SK-N-SH (cell line): ENCODE data around the gene OCA2. TPM values are rescaled to one million over a fixed set of nuclear protein-coding genes. Genes with fewer than 3 reads are reported as not detected.
"Not testable (repeated sequence)": the region's sequence is repeated elsewhere in the genome, so short reads cannot be mapped to it uniquely, and the experiment has no call there.

Experiments used
- CTCF ChIA-PET: fragments of 300-600, 350-600 bp; formaldehyde crosslinking; extraction: SDS; loops from one replicate; lab custom pipeline; 2021; lab: Yijun Ruan, JAX
- POLR2A ChIA-PET: fragments of 350-600 bp; sonication (Branson Sonifier 250); formaldehyde crosslinking; extraction: SDS; loops from one replicate; lab custom pipeline; 2020; ENCODE audit warnings: antibody characterized with exemption, inconsistent platforms; lab: Yijun Ruan, JAX
- DNase-seq: peaks from one replicate; pipeline ENCODE4 v3.0.0; 2012
- H2AFZ ChIP-seq: fragments of 200-600 bp; sonication (generic); 2 replicates; pipeline ENCODE4 v1.8.1; 2016; ENCODE audit warnings: antibody characterized with exemption, mild to moderate bottlenecking, low read depth
- H3F3A ChIP-seq: fragments of 200-600 bp; sonication (generic); replicated peaks from 2 replicates; pipeline ENCODE3; 2016; ENCODE audit warnings: antibody characterized with exemption, mild to moderate bottlenecking; ENCODE audit not compliant: insufficient read depth
- H3K27ac ChIP-seq, 2 experiments: fragments of 200-500 bp in 1 of 2; fragments of 200-600 bp in 1 of 2; sonication (Bioruptor generic) in 1 of 2; sonication (generic), shearing (Covaris generic) in 1 of 2; 2 replicates each; pipeline versions ENCODE4 v1.5.1 to v1.6.1; 2014 to 2016; ENCODE audit warnings: low read depth in 2 of 2, inconsistent platforms in 1 of 2, low read length in 1 of 2, mild to moderate bottlenecking in 1 of 2, mixed read lengths in 1 of 2
- H3K27me3 ChIP-seq: fragments of 200-600 bp; sonication (generic), shearing (Covaris generic); 2 replicates; pipeline ENCODE4 v1.6.1; 2016; ENCODE audit warnings: mixed run types; ENCODE audit not compliant: insufficient read depth
- H3K36me3 ChIP-seq, 2 experiments: fragments of 200-500 bp in 1 of 2; fragments of 200-600 bp in 1 of 2; sonication (Bioruptor generic) in 1 of 2; sonication (generic) in 1 of 2; replicated peaks in 1 of 2; 2 replicates each; pipeline versions ENCODE3 to v1.5.1; 2014 to 2016; ENCODE audit warnings: low read length in 1 of 2, mild to moderate bottlenecking in 1 of 2; ENCODE audit not compliant: insufficient read depth in 2 of 2, control insufficient read depth in 1 of 2
- H3K4me1 ChIP-seq, 2 experiments: fragments of 200-500 bp in 1 of 2; fragments of 200-600 bp in 1 of 2; sonication (Bioruptor generic) in 1 of 2; sonication (generic), shearing (Covaris generic) in 1 of 2; 2 replicates each; pipeline versions ENCODE4 v1.5.1 to v1.6.1; 2014 to 2016; ENCODE audit warnings: low read depth in 1 of 2, low read length in 1 of 2, mixed run types in 1 of 2; ENCODE audit not compliant: insufficient read depth in 2 of 2, control insufficient read depth in 1 of 2
- H3K4me2 ChIP-seq: fragments of 200-600 bp; sonication (generic), shearing (Covaris generic); 2 replicates; pipeline ENCODE4 v1.6.1; 2017; ENCODE audit warnings: mixed run types
- H3K4me3 ChIP-seq, 2 experiments: fragments of 200-500 bp in 1 of 2; fragments of 200-600 bp in 1 of 2; sonication (Bioruptor generic) in 1 of 2; sonication (generic), shearing (Covaris generic) in 1 of 2; 2 replicates each; pipeline versions ENCODE4 v1.5.1 to v1.8.1; 2014 to 2016; ENCODE audit warnings: low read depth in 2 of 2, inconsistent platforms in 1 of 2, low read length in 1 of 2, mild to moderate bottlenecking in 1 of 2, mixed read lengths in 1 of 2, moderate library complexity in 1 of 2
- H3K79me2 ChIP-seq: fragments of 200-600 bp; sonication (generic); 2 replicates; pipeline ENCODE4 v1.8.1; 2017; ENCODE audit warnings: mild to moderate bottlenecking; ENCODE audit not compliant: insufficient read depth
- H3K9ac ChIP-seq: fragments of 200-600 bp; sonication (generic); 2 replicates; pipeline ENCODE4 v1.6.1; 2017; ENCODE audit warnings: mixed run types
- H3K9me2 ChIP-seq: fragments of 200-600 bp; sonication (generic); 2 replicates; pipeline ENCODE4 v1.6.1; 2017; ENCODE audit warnings: mixed run types
- H3K9me3 ChIP-seq: fragments of 200-600 bp; sonication (generic); 2 replicates; pipeline ENCODE4 v1.6.1; 2017; ENCODE audit warnings: mixed run types, mild to moderate bottlenecking, moderate library complexity
- H4K20me1 ChIP-seq: fragments of 200-600 bp; sonication (generic); 2 replicates; pipeline ENCODE4 v1.6.1; 2017; ENCODE audit warnings: mild to moderate bottlenecking, mixed run types; ENCODE audit not compliant: insufficient read depth
- RAD21 ChIP-seq: IDR thresholded peaks from 2 replicates; pipeline ENCODE4 v1.6.1; 2012; ENCODE audit warnings: mild to moderate bottlenecking, low read length
- ZBTB33 ChIP-seq: IDR thresholded peaks from 2 replicates; pipeline ENCODE4 v1.4.0; 2012; ENCODE audit warnings: low read depth, borderline replicate concordance
- WGBS: methylation state at CpG from one replicate; pipeline ENCODE4 v1.1.6; 2017; ENCODE audit warnings: low lambda C conversion rate; 5-methylcytosine and 5-hydroxymethylcytosine counted together
- polyA plus RNA-seq, 3 experiments: library from polyadenylated mRNA; depleted of rRNA; stranded (reverse); fragments of >200 nt; gene quantifications; 2 replicates each; pipeline ENCODE4 v1.2.3, GENCODE V29; 2012

Gene OCA2
- polyA plus RNA-seq, 1 of the 3 experiments (the other 2 are of a cell fraction): 0.16 TPM

- Histone ChIP-seq H3K27ac (no peak overlapping the region), H3K79me2 (no peaks in the 10 kb centered on the region), H3K4me1 (no peaks in the 10 kb centered on the region), H3K36me3 (peaks cover 26 to 39% of the 10 kb centered on the region in 2 experiments), H3K9me3 (no peaks in the 10 kb centered on the region), H3K9ac (no peak overlapping the region), H3K4me2 (no peak overlapping the region), H4K20me1 (no peaks in the 10 kb centered on the region), H2AFZ (no peak overlapping the region), H3K27me3 (no peaks in the 10 kb centered on the region), H3K4me3 (no peak overlapping the region), H3F3A (no peaks in the 10 kb centered on the region), H3K9me2 (no peaks in the 10 kb centered on the region)
- ChIA-PET CTCF (interaction anchor here (1.5 kb wide), 1 partner anchor 14 kb away, joined by 3 read pairs; no protein-coding TSS in a partner anchor), POLR2A (no interaction called here)
- WGBS: 97% methylated on average over 6 of the region's 6 CpGs
- no peak for DNase-seq
- TF ChIP-seq ZBTB33 (no peak), RAD21 (no peak)
These were observed 40.9 kb upstream of the OCA2 start for GRCh38 chr15:28140062-28140461.

GRCh38 chr15:28137408-28138039 is 38.4 kb upstream of the OCA2 start:
- H3K9me2 ChIP-seq, H3K9ac ChIP-seq, H3K27me3 ChIP-seq, H3K9me3 ChIP-seq, H3K4me3 ChIP-seq, DNase-seq, H3K4me2 ChIP-seq, H3K79me2 ChIP-seq, H3K27ac ChIP-seq, H2AFZ ChIP-seq, H4K20me1 ChIP-seq, POLR2A ChIA-PET: not testable (repeated sequence)
- CTCF ChIA-PET: interaction anchor here (4.1 kb wide), 1 partner anchor 12 kb away, joined by 23 read pairs; no protein-coding TSS in a partner anchor
- 86% methylated on average over 9 of the region's 9 CpGs for WGBS
- Histone ChIP-seq H3K36me3 (peaks cover 26 to 32% of the 10 kb centered on the region in 2 experiments), H3F3A (peaks cover 21% of the 10 kb centered on the region), H3K4me1 (peaks cover 0 to 10% of the 10 kb centered on the region in 2 experiments; a peak in 3 of 4 replicates)

- H2AFZ ChIP-seq, H3K79me2 ChIP-seq, POLR2A ChIA-PET, H3K9me2 ChIP-seq, H4K20me1 ChIP-seq, H3K9ac ChIP-seq, H3K4me3 ChIP-seq, H3K9me3 ChIP-seq, H3K27ac ChIP-seq, H3K4me2 ChIP-seq, DNase-seq, H3K27me3 ChIP-seq: not testable (repeated sequence)
- CTCF ChIA-PET: interaction anchor here (4.1 kb wide), 1 partner anchor 10 kb away, joined by 23 read pairs; no protein-coding TSS in a partner anchor
- peaks cover 33% of the 10 kb centered on the region for H3F3A ChIP-seq
- WGBS: 93% methylated on average over 5 of the region's 6 CpGs
- peaks cover 22 to 34% of the 10 kb centered on the region in 2 experiments for H3K36me3 ChIP-seq
- peaks cover 0 to 18% of the 10 kb centered on the region in 2 experiments for H3K4me1 ChIP-seq
These were observed 37.3 kb upstream of the OCA2 start for GRCh38 chr15:28136236-28136904.
